HG03066 (cell line): ENCODE measurements around the gene TGIF2.
"Not testable (repeated sequence)": the region's sequence is repeated elsewhere in the genome, so short reads cannot be mapped to it uniquely, and the experiment has no call there.

Experiments
- ATAC-seq: cut with Tn5 transposase; IDR thresholded peaks from one replicate; pipeline ENCODE4 v1.9.1; 2021; ENCODE audit warnings: low read depth; ENCODE audit not compliant: unreplicated experiment

Gene TGIF2

GRCh38 chr20:36607586-36608387 lies 34.4 kb downstream of the TGIF2 start:
- ATAC-seq: no peak

GRCh38 chr20:36608388-36608728 lies 35.0 kb downstream of the TGIF2 start:
- not testable (repeated sequence) for ATAC-seq

- ATAC-seq: no peak
Measured at GRCh38 chr20:36611625-36612024, 38.2 kb downstream of the TGIF2 start.

- no peak for ATAC-seq
Measured at GRCh38 chr20:36613974-36614373, 40.6 kb downstream of the TGIF2 start.

- no peak for ATAC-seq
Measured at GRCh38 chr20:36614781-36615557, 41.6 kb downstream of the TGIF2 start.

GRCh38 chr20:36620917-36621316 lies 47.5 kb downstream of the TGIF2 start:
- ATAC-seq: no peak

GRCh38 chr20:36623444-36623843 lies 50.0 kb downstream of the TGIF2 start:
- ATAC-seq: no peak

- no peak for ATAC-seq
Measured at GRCh38 chr20:36624068-36624943, 50.9 kb downstream of the TGIF2 start.

GRCh38 chr20:36624944-36625324 lies 51.5 kb downstream of the TGIF2 start:
- ATAC-seq: no peak

GRCh38 chr20:36628076-36628475 lies 54.7 kb downstream of the TGIF2 start:
- ATAC-seq: no peak

- no peak for ATAC-seq
Measured at GRCh38 chr20:36629719-36630681, 56.6 kb downstream of the TGIF2 start.

- ATAC-seq: no peak
Measured at GRCh38 chr20:36631646-36632045, 58.2 kb downstream of the TGIF2 start.

- ATAC-seq: no peak
Measured at GRCh38 chr20:36632147-36632486, 58.7 kb downstream of the TGIF2 start.

GRCh38 chr20:36632487-36633284 lies 59.3 kb downstream of the TGIF2 start:
- no peak for ATAC-seq

- ATAC-seq: no peak
Measured at GRCh38 chr20:36633285-36633772, 59.9 kb downstream of the TGIF2 start.

GRCh38 chr20:36634342-36634741 lies 60.9 kb downstream of the TGIF2 start:
- no peak for ATAC-seq

- ATAC-seq: not testable (repeated sequence)
Measured at GRCh38 chr20:36638876-36639400, 65.5 kb downstream of the TGIF2 start.

GRCh38 chr20:36641506-36641843 lies 68.1 kb downstream of the TGIF2 start:
- ATAC-seq: no peak

GRCh38 chr20:36642136-36642535 lies 68.7 kb downstream of the TGIF2 start:
- no peak for ATAC-seq
